Stimulated activated CD8-positive, alpha-beta memory T cell treated with anti-CD3 and anti-CD28 coated beads, Interleukin-4, amount 100 ng/mL, for 4 hours (primary cell): ENCODE measurements around the gene MAST1.
A peak's percentile ranks its signal among the peaks of the same experiment; 100 is the strongest.
"Not testable (repeated sequence)": the region's sequence is repeated elsewhere in the genome, so short reads cannot be mapped to it uniquely, and the experiment has no call there.

Experiments used
- DNase-seq, 2 donors: peaks; one replicate each; pipeline ENCODE4 v3.0.0-alpha.2; 2020; ENCODE audit warnings: low read depth in 2 of 2, low spot score in 1 of 2

The MAST1 gene

DNA sequence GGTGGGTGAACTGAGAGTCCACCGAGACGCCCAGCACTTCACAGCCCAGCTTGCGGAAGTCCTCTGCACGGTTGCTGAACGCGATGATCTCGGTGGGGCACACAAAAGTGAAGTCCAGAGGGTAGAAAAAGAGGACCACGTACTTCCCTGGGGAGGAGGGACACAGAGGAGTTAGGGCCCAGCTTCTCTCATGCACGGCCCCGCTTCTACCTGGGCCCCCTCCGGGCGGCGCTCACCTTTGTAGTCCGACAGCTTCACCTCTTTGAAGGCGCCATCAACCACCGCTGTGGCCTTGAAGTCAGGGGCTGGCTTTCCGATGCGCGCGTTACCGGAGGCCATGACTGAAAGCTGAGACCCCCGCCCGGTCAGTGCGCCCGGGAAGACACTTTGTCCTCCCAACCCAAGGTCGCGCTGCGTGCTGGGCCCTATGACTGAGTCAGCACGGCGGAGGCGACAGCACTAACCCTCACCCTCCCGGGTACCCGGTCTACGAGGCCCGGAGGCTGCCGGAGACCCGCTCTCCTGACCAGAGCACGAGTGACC lies 37.3 kb upstream of the MAST1 start:
- DNase-seq: no peak

DNA sequence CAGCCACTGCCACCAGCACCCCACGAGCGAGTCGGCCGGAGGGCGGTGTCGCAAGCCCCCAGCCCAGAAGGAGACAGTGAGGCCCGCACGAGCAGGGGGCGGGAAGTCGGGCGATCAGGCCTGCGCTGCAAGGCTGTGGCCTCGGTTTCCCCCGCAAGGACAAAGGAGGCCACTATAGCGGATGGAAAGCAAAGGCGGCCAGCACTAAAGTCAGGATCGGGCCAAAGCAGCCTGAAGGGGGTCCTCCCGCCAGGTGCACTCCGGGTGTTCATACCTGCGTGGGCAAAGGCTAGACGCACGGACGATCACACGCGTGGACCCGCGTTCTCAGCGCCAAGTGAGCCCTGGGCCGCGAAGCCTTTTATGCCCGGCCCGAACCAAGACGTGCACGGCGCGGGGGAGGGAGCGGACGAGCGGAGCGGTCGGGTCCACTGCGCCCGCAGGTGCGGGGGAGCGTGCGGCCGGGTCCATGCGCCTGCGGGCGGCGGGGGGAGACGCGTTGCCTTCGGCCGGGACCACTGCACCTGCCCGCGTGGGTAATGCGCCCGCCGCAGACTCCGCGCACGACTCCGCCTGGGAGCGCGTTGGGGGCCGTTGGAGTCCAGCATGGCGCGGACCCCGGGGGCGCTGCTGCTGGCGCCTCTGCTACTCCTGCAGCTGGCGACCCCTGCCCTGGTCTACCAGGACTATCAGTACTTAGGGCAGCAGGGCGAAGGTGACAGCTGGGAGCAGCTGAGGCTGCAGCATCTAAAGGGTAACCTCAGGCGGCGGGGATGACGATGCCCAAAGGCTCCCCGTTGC lies 36.6 kb upstream of the MAST1 start, which contains the start of the genes PRDX2 and THSD8:
Gene PRDX2 (minus strand): TSS at position 335 of the 801 bp plus-strand sequence. CDS start 539 bp downstream, outside the sequence.
Gene THSD8 (plus strand): TSS at position 604 of the 801 bp plus-strand sequence. CDS start 3 bp downstream, at position 607.
- no peak for DNase-seq

DNA sequence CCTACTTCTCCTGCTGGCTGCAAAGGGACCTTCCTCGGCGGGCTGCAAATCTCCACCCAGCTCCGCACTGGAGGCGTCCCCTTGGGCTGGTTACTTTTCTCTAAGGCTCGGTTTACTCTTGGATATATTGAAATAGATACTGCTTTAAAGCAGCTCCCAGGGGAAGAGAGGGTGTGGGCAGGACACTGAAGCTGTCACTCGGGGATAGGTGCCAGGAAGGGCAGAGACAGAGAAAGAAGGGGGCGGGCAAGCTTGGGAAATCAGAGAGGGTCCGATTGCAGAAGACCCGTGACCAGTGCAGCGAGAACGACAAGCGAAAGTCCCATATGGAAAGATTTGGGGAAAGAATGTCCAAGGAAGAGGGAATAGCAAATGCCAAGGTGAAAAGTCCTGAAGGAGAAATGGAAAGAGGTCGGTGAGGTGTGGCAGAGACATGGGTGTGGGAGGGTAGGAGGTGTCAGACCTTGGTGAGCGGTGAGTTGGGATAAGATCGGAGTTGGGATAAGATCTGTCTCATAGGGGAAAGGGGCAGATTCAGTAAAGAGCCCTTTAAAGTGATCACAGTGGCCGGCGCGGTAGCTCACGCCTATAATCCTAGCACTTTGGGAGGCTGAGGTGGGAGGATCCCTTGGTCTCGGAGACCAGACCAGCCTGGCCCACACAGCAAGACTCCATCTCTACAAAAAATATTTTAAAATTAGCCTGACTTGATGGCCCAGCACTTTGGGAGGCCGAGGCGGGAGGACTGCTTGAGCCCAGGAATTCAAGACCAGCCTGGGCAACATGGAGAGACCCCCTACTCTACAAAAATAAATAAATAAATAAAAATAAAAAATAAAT lies 35.8 kb upstream of the MAST1 start:
- DNase-seq: no peak

- no peak for DNase-seq
Observed at GRCh38 chr19:12804051-12804450, 34.3 kb upstream of the MAST1 start.

GRCh38 chr19:12806242-12807081 lies 31.9 kb upstream of the MAST1 start, which contains the start of gene RNASEH2A:
Gene RNASEH2A (plus strand): TSS chr19:12806584. CDS start chr19:12806674, 90 bp downstream.
- DNase-seq: peak in 1 of 2 donors; percentile 73

GRCh38 chr19:12815088-12815487 lies 23.2 kb upstream of the MAST1 start:
- DNase-seq: no peak

GRCh38 chr19:12817188-12817587 lies 21.1 kb upstream of the MAST1 start:
- DNase-seq: not testable (repeated sequence)

GRCh38 chr19:12817810-12818209 lies 20.5 kb upstream of the MAST1 start:
- not testable (repeated sequence) for DNase-seq

DNA sequence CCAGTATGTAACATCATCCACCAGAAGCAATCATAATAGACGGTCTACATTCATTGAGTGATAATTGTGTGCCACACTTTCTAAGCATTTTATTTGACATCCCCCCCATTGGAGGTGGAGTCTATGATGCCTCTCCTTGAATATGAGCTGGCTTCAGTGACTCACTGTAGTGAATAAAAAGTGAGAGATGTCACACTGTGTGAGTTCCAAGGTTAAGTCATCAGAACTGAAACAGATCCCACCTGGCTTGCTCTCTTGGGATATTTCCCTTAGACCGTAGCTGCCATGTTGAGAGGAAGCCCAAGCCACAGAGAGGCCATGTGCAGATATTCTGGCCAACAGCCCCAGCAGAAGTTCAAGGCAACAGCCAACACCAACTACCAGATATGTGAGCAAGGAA lies 16.6 kb upstream of the MAST1 start:
- DNase-seq: no peak

- no peak for DNase-seq
Observed at GRCh38 chr19:12825254-12826131, 12.8 kb upstream of the MAST1 start.

DNA sequence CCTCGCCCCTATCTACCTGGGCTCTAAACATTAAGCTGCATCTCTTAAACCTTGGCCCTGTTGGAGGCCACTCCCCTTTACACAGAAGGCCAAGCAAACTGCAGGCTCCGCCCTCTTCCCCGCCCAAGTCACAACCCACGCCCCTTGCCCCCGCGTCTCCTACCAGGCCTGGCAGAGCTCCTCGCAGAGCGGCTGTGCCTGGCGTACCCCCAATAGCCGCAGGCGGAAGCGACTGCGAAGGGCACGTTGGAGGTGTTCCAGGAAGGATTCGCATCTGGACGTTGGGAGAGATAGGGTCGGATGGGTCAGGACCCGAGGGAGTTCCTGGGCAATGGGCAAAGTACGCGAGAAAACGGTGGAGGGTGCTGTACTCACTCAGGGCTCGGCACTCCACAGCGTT lies 9.8 kb upstream of the MAST1 start:
- DNase-seq: no peak

- DNase-seq: no peak
Observed at GRCh38 chr19:12833418-12833737, 4.9 kb upstream of the MAST1 start.

GRCh38 chr19:12833738-12834565 lies 4.4 kb upstream of the MAST1 start:
- no peak for DNase-seq

DNA sequence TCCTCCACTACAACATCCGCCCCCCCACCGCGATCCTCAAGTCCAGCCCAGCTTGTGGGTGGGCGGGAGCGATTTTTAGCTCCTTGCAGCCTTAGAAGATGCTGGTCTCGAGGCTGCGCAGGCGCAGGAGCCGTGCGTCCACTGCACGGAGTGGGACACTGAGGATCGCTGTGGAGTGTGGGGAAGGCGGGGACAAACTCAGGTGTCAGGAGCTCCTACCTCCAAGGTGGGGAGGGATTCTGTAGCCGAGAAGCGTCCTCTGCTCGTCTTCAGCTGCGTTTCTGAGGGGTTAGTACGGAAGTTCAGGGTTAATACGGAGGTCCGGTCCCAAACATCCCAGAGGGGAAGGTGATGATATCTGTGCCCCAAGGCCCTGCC lies 3.8 kb upstream of the MAST1 start, which contains the start of gene RTBDN:
Gene RTBDN (minus strand): TSS at position 14 of the 378 bp plus-strand sequence. CDS start 4,600 bp downstream, outside the sequence.
- no peak for DNase-seq

- no peak for DNase-seq
Observed at GRCh38 chr19:12834976-12835757, 3.1 kb upstream of the MAST1 start.

DNA sequence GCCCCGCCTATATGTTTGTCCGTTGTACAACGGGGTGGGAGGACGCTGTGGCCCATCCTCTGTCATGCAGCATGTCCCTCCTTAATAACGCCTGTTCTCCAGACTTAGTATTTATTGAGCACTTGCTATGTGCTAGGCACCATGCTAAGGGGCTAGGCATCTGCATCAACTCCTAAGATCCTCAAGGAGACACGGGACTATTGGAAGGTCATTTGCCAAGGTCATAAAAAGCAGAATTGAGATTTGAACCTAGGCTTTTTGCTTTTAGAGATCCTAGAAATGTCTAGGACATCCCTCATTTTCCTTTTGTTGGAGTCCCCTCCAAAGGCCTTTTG lies 1.8 kb upstream of the MAST1 start:
- no peak for DNase-seq

DNA sequence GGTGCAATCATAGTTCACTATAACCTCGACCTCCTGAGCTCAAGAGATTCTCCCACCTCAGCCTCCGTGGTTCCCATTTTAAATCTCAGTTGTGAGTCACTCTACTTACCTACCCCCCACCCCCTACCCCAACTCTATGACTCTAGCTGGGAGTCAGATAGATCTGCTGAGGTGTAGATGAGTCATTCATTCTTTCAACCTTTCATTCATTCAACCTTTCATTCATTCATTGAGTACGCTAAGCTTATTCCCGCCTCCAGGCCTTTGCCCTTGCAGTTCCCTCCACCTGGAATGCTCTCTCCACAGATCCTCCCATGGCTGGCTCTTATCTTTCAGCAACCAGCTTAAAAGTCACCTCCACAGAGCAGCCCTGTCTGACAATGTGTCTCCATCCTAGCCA lies 1.1 kb upstream of the MAST1 start:
- DNase-seq: no peak
